Fibroblast of lung (primary cell): ENCODE measurements around the gene ANKRD65.

Source experiments
- EZH2 ChIP-seq: IDR thresholded peaks from 2 replicates; pipeline ENCODE4 v1.5.1; 2012; ENCODE audit warnings: low read length, control low read depth, mild to moderate bottlenecking; ENCODE audit errors: missing control alignments
- TF ChIP-seq, protein P1 (sequence below), 2 donors: IDR thresholded peaks in 1 of 2; conservative IDR thresholded peaks in 1 of 2; 1 replicate in 1 of 2; 2 replicates in 1 of 2; pipeline ENCODE4 v1.5.1; 2011 to 2012; ENCODE audit warnings: low read length in 2 of 2, control low read depth in 1 of 2, inconsistent platforms in 1 of 2, low read depth in 1 of 2, mild to moderate bottlenecking in 1 of 2

DNA sequence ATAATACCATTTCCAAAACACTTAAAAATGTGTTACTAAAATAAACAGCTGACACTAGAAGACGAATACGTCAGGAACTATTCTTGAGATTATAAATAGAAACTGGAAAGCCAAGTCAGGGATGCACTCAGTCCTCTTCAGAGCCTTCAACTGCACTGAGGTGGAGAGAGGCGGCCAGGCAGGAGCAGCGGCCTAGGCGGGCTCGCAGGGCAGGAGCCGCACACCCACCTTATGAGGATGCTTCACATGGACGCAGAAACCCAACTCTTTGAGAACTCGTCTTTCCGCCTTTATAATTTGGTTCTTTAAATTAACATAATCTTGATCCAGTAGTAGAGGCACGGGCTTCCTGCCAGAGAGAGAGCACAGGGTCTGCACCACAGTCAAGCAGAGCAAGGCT lies 25.9 kb downstream of the ANKRD65 start:
- TF ChIP-seq, protein P1, sequence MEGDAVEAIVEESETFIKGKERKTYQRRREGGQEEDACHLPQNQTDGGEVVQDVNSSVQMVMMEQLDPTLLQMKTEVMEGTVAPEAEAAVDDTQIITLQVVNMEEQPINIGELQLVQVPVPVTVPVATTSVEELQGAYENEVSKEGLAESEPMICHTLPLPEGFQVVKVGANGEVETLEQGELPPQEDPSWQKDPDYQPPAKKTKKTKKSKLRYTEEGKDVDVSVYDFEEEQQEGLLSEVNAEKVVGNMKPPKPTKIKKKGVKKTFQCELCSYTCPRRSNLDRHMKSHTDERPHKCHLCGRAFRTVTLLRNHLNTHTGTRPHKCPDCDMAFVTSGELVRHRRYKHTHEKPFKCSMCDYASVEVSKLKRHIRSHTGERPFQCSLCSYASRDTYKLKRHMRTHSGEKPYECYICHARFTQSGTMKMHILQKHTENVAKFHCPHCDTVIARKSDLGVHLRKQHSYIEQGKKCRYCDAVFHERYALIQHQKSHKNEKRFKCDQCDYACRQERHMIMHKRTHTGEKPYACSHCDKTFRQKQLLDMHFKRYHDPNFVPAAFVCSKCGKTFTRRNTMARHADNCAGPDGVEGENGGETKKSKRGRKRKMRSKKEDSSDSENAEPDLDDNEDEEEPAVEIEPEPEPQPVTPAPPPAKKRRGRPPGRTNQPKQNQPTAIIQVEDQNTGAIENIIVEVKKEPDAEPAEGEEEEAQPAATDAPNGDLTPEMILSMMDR (conservative IDR thresholded peaks at IDR 0.05 in 1 of 2, IDR thresholded peaks at IDR 0.05 in 1 of 2; ENCODE audit: low read depth in 1 of 2, low read length in 2 of 2), result no peak
- no peak for TF ChIP-seq EZH2
